A673 (cell line): Measurements from ENCODE around the gene SUPT4H1. TPM values are rescaled to one million over a fixed set of nuclear protein-coding genes. Genes with fewer than 3 reads are reported as not detected.

Source experiments
- BruUV-seq: library from RNA; stranded (reverse); fragments of 400-500 nt; replicated peaks from 2 replicates; lab custom pipeline; 2021; lab: Mats Ljungman, UMichigan
- CTCF ChIA-PET: fragments of 300-600 bp; sonication (Branson Sonifier 250); formaldehyde crosslinking; loops from one replicate; lab custom pipeline; 2022; ENCODE audit warnings: antibody characterized with exemption; lab: Charles Lee
- POLR2A ChIA-PET: fragments of 300-600 bp; sonication (Branson Sonifier 250); formaldehyde crosslinking; loops from one replicate; lab custom pipeline; 2022; ENCODE audit warnings: antibody characterized with exemption; ENCODE audit not compliant: low non-redundant PET; lab: Charles Lee
- DNase-seq: peaks from one replicate; pipeline ENCODE4 v3.0.0-alpha.2; 2015; ENCODE audit warnings: low spot score
- H3K27ac ChIP-seq: fragments of 200-600 bp; sonication (generic); 2 replicates; pipeline ENCODE4 v1.5.1; 2016; ENCODE audit warnings: mixed run types, low read depth, mild to moderate bottlenecking, mixed read lengths, antibody characterized with exemption, low read length; ENCODE audit not compliant: poor library complexity, severe bottlenecking
- H3K27me3 ChIP-seq: fragments of 200-600 bp; sonication (generic); replicated peaks from 2 replicates; pipeline ENCODE4 v1.6.1; 2017; ENCODE audit warnings: mixed run types, low read depth, mild to moderate bottlenecking, mixed read lengths, antibody characterized with exemption, low read length; ENCODE audit not compliant: insufficient read depth, poor library complexity
- H3K36me3 ChIP-seq: fragments of 200-600 bp; sonication (generic); 2 replicates; pipeline ENCODE4 v1.6.1; 2016; ENCODE audit warnings: mixed run types, mild to moderate bottlenecking, mixed read lengths, antibody characterized with exemption, low read length; ENCODE audit not compliant: insufficient read depth, poor library complexity, severe bottlenecking
- H3K4me1 ChIP-seq: fragments of 200-600 bp; sonication (generic); 2 replicates; pipeline ENCODE4 v1.6.1; 2017; ENCODE audit warnings: mixed run types, mild to moderate bottlenecking, mixed read lengths, antibody characterized with exemption, low read length; ENCODE audit not compliant: insufficient read depth, poor library complexity, severe bottlenecking
- H3K4me3 ChIP-seq: fragments of 200-600 bp; sonication (generic); 2 replicates; pipeline ENCODE4 v1.5.1; 2016; ENCODE audit warnings: low read depth, mixed run types, mild to moderate bottlenecking, mixed read lengths, low read length; ENCODE audit not compliant: poor library complexity, severe bottlenecking
- H3K9me3 ChIP-seq: fragments of 200-600 bp; sonication (generic); 2 replicates; pipeline ENCODE4 v1.6.1; 2016; ENCODE audit warnings: mixed run types, low read depth, mild to moderate bottlenecking, mixed read lengths, antibody characterized with exemption, low read length; ENCODE audit not compliant: poor library complexity, severe bottlenecking
- EZH2 ChIP-seq: fragments of 200-600 bp; sonication (generic); IDR thresholded peaks from 2 replicates; pipeline ENCODE4 v1.6.1; 2017; ENCODE audit warnings: borderline replicate concordance, low read depth, mild to moderate bottlenecking, mixed read lengths, antibody characterized with exemption, low read length; ENCODE audit not compliant: poor library complexity, severe bottlenecking
- intact Hi-C: fragments of 100-400 bp; cut with micrococcal nuclease; formaldehyde crosslinking; loops from one replicate; pipeline ENCODE4 v1.10.0; 2022; ENCODE audit not compliant: unreplicated experiment
- total RNA-seq: library from RNA; stranded (reverse); gene quantifications from 2 replicates; pipeline ENCODE4 v1.2.3, GENCODE V29; 2021
- TF ChIP-seq, protein P1 (sequence below): fragments of 300-800, 200-600 bp; sonication (generic); conservative IDR thresholded peaks from 2 replicates; pipeline ENCODE4 v1.5.1; 2017; ENCODE audit warnings: low read depth, mild to moderate bottlenecking, antibody characterized with exemption, low read length, moderate library complexity, mixed read lengths

The SUPT4H1 gene
- total RNA-seq, 1 experiment from 2014 or later: 106 TPM

DNA sequence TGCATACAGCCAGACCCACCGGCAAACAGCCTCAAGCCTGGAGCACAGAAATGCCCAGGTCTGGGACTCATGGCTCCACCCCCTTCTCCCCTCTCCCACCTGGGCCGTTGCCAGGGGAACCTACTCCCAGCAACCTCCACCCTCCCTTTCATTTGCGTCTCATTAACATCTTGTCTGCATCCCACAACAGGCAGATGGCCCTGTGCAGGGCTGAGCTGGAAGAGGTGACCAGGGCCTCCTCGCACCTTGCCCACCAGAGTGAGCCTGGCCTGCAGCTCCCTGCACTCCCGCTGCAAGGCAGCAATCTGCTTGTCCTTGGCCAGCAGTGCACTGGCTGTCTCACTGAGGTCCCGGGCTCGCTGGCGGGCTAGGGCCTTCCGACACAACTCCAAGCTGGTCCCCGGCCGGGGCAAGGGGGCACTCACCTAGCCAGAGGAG is 26.7 kb downstream of the SUPT4H1 start:
- POLR2A ChIA-PET: no interaction called here
- CTCF ChIA-PET: interaction anchor here (1.3 kb wide), 1 partner anchor 8 kb away, joined by 4 read pairs; no protein-coding TSS in a partner anchor
- intact Hi-C loops: no loop called here
- TF ChIP-seq EZH2: no peak
- TF ChIP-seq, protein P1, sequence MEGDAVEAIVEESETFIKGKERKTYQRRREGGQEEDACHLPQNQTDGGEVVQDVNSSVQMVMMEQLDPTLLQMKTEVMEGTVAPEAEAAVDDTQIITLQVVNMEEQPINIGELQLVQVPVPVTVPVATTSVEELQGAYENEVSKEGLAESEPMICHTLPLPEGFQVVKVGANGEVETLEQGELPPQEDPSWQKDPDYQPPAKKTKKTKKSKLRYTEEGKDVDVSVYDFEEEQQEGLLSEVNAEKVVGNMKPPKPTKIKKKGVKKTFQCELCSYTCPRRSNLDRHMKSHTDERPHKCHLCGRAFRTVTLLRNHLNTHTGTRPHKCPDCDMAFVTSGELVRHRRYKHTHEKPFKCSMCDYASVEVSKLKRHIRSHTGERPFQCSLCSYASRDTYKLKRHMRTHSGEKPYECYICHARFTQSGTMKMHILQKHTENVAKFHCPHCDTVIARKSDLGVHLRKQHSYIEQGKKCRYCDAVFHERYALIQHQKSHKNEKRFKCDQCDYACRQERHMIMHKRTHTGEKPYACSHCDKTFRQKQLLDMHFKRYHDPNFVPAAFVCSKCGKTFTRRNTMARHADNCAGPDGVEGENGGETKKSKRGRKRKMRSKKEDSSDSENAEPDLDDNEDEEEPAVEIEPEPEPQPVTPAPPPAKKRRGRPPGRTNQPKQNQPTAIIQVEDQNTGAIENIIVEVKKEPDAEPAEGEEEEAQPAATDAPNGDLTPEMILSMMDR: no peak
- DNase-seq: no peak
- no TSS peak for BruUV-seq
- no peak overlapping the region for H3K4me3 ChIP-seq
- H3K36me3 ChIP-seq: no peaks in the 10 kb centered on the region
- H3K4me1 ChIP-seq: peaks cover 5% of the 10 kb centered on the region
- no peaks in the 10 kb centered on the region for H3K27me3 ChIP-seq
- no peaks in the 10 kb centered on the region for H3K9me3 ChIP-seq
- no peak overlapping the region for H3K27ac ChIP-seq

DNA sequence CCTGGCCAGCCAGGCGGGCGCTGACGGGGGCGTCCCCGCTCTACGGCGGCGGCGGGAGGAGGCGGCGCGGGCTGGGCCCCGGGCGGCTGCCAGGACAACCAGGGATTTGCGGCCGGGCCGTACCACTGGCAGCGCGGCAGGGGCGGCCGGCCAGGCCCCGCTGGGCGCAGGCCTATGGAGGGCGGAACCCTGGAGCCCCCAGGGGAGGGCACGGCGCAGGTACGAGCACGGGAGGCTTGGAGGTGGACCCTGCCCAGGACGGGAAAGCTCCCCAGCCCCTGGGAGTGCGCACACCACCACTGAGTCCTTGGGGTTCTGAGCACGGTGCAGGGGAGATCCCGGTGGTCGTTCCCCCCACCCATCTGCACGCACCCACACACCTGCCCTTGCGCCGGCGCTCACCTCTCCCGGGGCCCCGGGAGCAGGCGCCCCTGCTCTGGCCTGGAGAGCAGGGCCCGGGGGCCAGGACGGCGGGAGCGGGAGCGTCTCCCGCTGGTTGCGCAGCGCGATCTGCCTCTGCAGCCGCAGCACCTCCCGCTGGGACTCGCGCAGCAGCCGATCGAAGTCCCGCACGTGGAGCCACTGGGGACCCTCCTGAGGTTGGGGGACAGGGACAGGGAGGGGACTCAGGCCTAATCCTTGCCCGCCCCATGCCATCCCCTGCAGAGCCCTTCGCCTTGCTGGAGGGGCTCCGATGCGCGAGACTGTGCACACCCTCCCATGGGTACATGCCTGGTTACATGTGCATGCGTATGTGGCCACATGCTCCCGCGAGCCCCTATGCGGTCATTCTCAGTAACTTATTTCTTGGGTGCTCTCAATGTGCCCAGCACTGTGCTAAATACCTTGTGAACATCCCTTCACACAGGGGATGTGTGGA is 27.4 kb downstream of the SUPT4H1 start:
- H3K4me3 ChIP-seq: peak overlapping the region; percentile 45
- H3K4me1 ChIP-seq: peaks cover 5% of the 10 kb centered on the region
- intact Hi-C loops: no loop called here
- no peak for TF ChIP-seq EZH2
- TF ChIP-seq, protein P1: no peak
- no peaks in the 10 kb centered on the region for H3K27me3 ChIP-seq
- H3K9me3 ChIP-seq: no peaks in the 10 kb centered on the region
- BruUV-seq: no TSS peak
- ChIA-PET POLR2A (no interaction called here), CTCF (no interaction called here)
- H3K27ac ChIP-seq: peak overlapping the region; percentile 25
- H3K36me3 ChIP-seq: no peaks in the 10 kb centered on the region
- peak; percentile 35 for DNase-seq

DNA sequence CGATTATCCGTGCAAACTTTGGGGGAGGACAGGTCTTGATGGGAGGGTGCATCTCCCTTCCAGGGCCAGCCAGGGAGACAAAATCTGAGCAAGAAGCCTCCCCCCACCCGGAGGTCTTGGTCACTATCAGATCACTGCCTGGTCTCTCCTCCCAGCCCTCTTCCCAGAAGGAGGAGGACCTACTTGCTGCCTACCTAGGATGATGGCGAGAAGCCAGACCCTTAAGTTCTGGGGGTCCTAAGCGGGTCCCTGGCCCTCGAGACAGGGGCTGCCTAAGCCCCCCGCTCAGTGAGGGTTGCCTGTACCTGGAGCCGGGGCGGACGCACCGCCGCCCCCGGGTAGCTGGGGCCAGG is 28.0 kb downstream of the SUPT4H1 start:
- Histone ChIP-seq H3K27me3 (no peaks in the 10 kb centered on the region), H3K36me3 (no peaks in the 10 kb centered on the region), H3K4me3 (peak overlapping the region; percentile 45), H3K4me1 (peaks cover 3% of the 10 kb centered on the region), H3K9me3 (no peaks in the 10 kb centered on the region), H3K27ac (peak overlapping the region; percentile 25)
- BruUV-seq: no TSS peak
- no peak for DNase-seq
- TF ChIP-seq, protein P1: no peak
- no peak for TF ChIP-seq EZH2
- CTCF ChIA-PET: no interaction called here
- POLR2A ChIA-PET: no interaction called here
- intact Hi-C loops: no loop called here
